SK-N-MC (cell line): ENCODE results near the gene NARF.

Experiments
- DNase-seq: peaks from one replicate; pipeline ENCODE4 v3.0.0-alpha.2; 2011; ENCODE audit warnings: low read depth, low spot score
- H3K27ac ChIP-seq: fragments of 200-600 bp; sonication (generic); 2 replicates; pipeline ENCODE4 v1.5.1; 2016; ENCODE audit warnings: mixed run types
- H3K36me3 ChIP-seq: fragments of 200-600 bp; sonication (generic); 2 replicates; pipeline ENCODE4 v1.6.1; 2017; ENCODE audit warnings: antibody characterized with exemption, low read length, mixed read lengths; ENCODE audit not compliant: insufficient read depth
- H3K4me3 ChIP-seq: fragments of 200-600 bp; sonication (generic); 2 replicates; pipeline ENCODE4 v1.5.1; 2016
- H3K9ac ChIP-seq: fragments of 200-600 bp; sonication (generic); 2 replicates; pipeline ENCODE4 v1.8.0; 2017; ENCODE audit warnings: mixed run types, mixed read lengths; ENCODE audit not compliant: insufficient read length
- H3K9me3 ChIP-seq: fragments of 200-600 bp; sonication (generic); 2 replicates; pipeline ENCODE4 v1.6.1; 2017; ENCODE audit warnings: low read depth, mild to moderate bottlenecking, antibody characterized with exemption, low read length, moderate library complexity, mixed read lengths
- EZH2 ChIP-seq: fragments of 200-600 bp; sonication (generic); IDR thresholded peaks from one replicate; pipeline ENCODE4 v1.6.1; 2017; ENCODE audit warnings: antibody characterized with exemption
- FOXP2 ChIP-seq: optimal IDR thresholded peaks from 2 replicates; pipeline ENCODE3; 2011; ENCODE audit warnings: mild to moderate bottlenecking, moderate library complexity; ENCODE audit not compliant: insufficient read depth; ENCODE audit errors: extremely low read length, control extremely low read depth
- POLR2AphosphoS5 ChIP-seq: IDR thresholded peaks from 2 replicates; pipeline ENCODE4 v1.6.1; 2012; ENCODE audit warnings: mild to moderate bottlenecking, low read depth, low read length, borderline replicate concordance

The NARF gene

GRCh38 chr17:82415786-82416185 is 42.8 kb upstream of the NARF start:
- TF ChIP-seq EZH2 = no peak
- TF ChIP-seq FOXP2 = no peak
- TF ChIP-seq POLR2AphosphoS5 = no peak

GRCh38 chr17:82416264-82416663 is 42.3 kb upstream of the NARF start:
- H3K36me3 ChIP-seq = no peaks in the 10 kb centered on the region
- TF ChIP-seq FOXP2 (no peak), EZH2 (no peak), POLR2AphosphoS5 (no peak)
- no peak overlapping the region for H3K9ac ChIP-seq
- DNase-seq = no peak
- no peak overlapping the region for H3K27ac ChIP-seq
- no peak overlapping the region for H3K4me3 ChIP-seq
- H3K9me3 ChIP-seq = no peaks in the 10 kb centered on the region

More at GRCh38 chr17:82415786-82416185, 42.8 kb upstream of the NARF start:
- H3K4me3 ChIP-seq = no peak overlapping the region
- H3K9ac ChIP-seq = no peak overlapping the region
- no peaks in the 10 kb centered on the region for H3K36me3 ChIP-seq
- H3K27ac ChIP-seq = no peak overlapping the region
- no peaks in the 10 kb centered on the region for H3K9me3 ChIP-seq
- DNase-seq = no peak

GRCh38 chr17:82416771-82417170 is 41.8 kb upstream of the NARF start:
- Histone ChIP-seq H3K4me3 (no peak overlapping the region), H3K27ac (no peak overlapping the region), H3K9ac (no peak overlapping the region), H3K9me3 (no peaks in the 10 kb centered on the region), H3K36me3 (no peaks in the 10 kb centered on the region)
- TF ChIP-seq POLR2AphosphoS5 (no peak), FOXP2 (no peak), EZH2 (no peak)
- DNase-seq = no peak

GRCh38 chr17:82418001-82418986 is 40.2 kb upstream of the NARF start, which contains the start of the genes HEXD and OGFOD3:
Gene HEXD, plus strand, starts transcription at chr17:82418347. Its CDS starts 1,453 bp downstream, at chr17:82419800.
Gene OGFOD3, minus strand, starts transcription at chr17:82418586. Its CDS starts 101 bp downstream, at chr17:82418485.
- Histone ChIP-seq H3K9me3 (no peaks in the 10 kb centered on the region), H3K27ac (no peak within 1 kb of the TSS; the same call in 1 of the 2 replicates), H3K4me3 (peak within 1 kb of the TSS; percentile 93), H3K9ac (peak within 1 kb of the TSS; percentile 89), H3K36me3 (no peaks in the 10 kb centered on the region)
- TF ChIP-seq EZH2 (no peak), POLR2AphosphoS5 (peak; percentile 71; the same call in 1 of the 2 replicates)
- DNase-seq = no peak

GRCh38 chr17:82419540-82419939 is 39.0 kb upstream of the NARF start:
- no peaks in the 10 kb centered on the region for H3K36me3 ChIP-seq
- H3K27ac ChIP-seq = no peak overlapping the region
- no peaks in the 10 kb centered on the region for H3K9me3 ChIP-seq
- H3K4me3 ChIP-seq = peak overlapping the region; percentile 93
- no peak for TF ChIP-seq EZH2
- no peak for TF ChIP-seq FOXP2
- TF ChIP-seq POLR2AphosphoS5 = no peak
- H3K9ac ChIP-seq = peak overlapping the region; percentile 64
- DNase-seq = no peak

GRCh38 chr17:82424001-82424862 is 34.3 kb upstream of the NARF start:
- H3K27ac ChIP-seq = no peak overlapping the region
- H3K9me3 ChIP-seq = no peaks in the 10 kb centered on the region
- H3K4me3 ChIP-seq = no peak overlapping the region
- H3K36me3 ChIP-seq = no peaks in the 10 kb centered on the region
- H3K9ac ChIP-seq = no peak overlapping the region
- peak; percentile 28 for DNase-seq
- TF ChIP-seq FOXP2 (no peak), POLR2AphosphoS5 (no peak)

- no peak overlapping the region for H3K4me3 ChIP-seq
- H3K36me3 ChIP-seq = no peaks in the 10 kb centered on the region
- no peak overlapping the region for H3K9ac ChIP-seq
- no peak for TF ChIP-seq EZH2
- TF ChIP-seq FOXP2 = no peak
- TF ChIP-seq POLR2AphosphoS5 = no peak
- H3K9me3 ChIP-seq = no peaks in the 10 kb centered on the region
- no peak for DNase-seq
- no peak overlapping the region for H3K27ac ChIP-seq
Measured at GRCh38 chr17:82424863-82425159, 33.7 kb upstream of the NARF start.

- Histone ChIP-seq H3K4me3 (no peak overlapping the region), H3K9ac (no peak overlapping the region), H3K9me3 (no peaks in the 10 kb centered on the region), H3K27ac (no peak overlapping the region), H3K36me3 (no peaks in the 10 kb centered on the region)
- no peak for DNase-seq
- TF ChIP-seq FOXP2 (no peak), POLR2AphosphoS5 (no peak), EZH2 (no peak)
Measured at GRCh38 chr17:82428546-82428945, 30.0 kb upstream of the NARF start.
